HG02970 (cell line): ENCODE data around the gene HOXC6.
"Not testable (repeated sequence)": the region's sequence is repeated elsewhere in the genome, so short reads cannot be mapped to it uniquely, and the experiment has no call there.

Experiments
- ATAC-seq: cut with Tn5 transposase; IDR thresholded peaks from one replicate; pipeline ENCODE4 v1.9.1; 2021; ENCODE audit warnings: mild to moderate bottlenecking, moderate library complexity, moderate number of reproducible peaks; ENCODE audit not compliant: unreplicated experiment, low FRiP score

HOXC6 gene

DNA sequence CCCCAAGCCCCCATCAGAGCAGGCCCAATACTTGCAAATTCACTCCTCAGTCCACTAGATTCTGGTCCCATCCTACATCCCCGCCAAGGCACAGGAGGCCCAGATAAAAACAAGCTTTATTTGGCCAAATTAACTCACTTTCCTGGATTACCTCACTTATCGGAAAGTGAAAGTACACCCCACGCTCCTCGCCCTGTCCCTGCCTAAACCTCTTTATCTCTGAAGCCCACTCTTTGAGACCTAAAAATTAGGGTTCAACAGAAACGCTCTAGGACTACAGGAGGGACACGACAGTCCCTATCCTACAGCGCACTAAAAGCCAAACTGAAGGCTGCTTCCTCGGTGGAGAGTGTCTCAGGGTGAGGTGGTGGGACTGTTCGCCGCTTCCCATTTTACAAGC lies 49.6 kb downstream of the HOXC6 start:
- ATAC-seq, result not testable (repeated sequence)

DNA sequence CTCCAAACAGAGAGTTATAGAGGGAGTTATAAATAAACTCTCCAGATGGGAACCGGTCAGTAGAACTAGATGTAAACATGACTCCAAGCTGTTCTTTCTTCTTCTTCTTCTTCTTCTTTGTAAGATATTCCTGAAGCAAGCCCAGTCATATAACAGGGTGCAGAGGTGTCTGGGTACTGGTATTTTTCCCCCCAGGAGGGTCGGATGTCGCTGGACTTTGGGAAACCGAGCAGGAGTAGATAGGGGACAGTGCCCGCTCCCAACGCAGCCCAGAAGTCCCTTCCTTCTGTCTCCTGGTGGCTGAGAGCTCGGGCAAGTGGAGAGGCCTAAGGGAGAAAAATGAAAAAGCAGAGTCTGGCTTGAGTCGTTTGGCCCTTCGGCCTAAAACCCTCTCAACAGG lies 50.9 kb downstream of the HOXC6 start:
- not testable (repeated sequence) for ATAC-seq
